Endothelial cell (in vitro differentiated cells): ENCODE results near the gene HDAC11. TPM values are rescaled to one million over a fixed set of nuclear protein-coding genes. Genes with fewer than 3 reads are reported as not detected.

Experiments used
- DNase-seq: peaks from one replicate; pipeline ENCODE4 v3.0.0; 2021; ENCODE audit warnings: low spot score
- H3K27ac Mint-ChIP-seq: one replicate; pipeline ENCODE4 v1.8.0; 2021; ENCODE audit warnings: mixed read lengths, inconsistent platforms; ENCODE audit not compliant: unreplicated experiment
- H3K27me3 Mint-ChIP-seq: one replicate; pipeline ENCODE4 v1.8.0; 2021; ENCODE audit warnings: mild to moderate bottlenecking, moderate library complexity, mixed read lengths, inconsistent platforms; ENCODE audit not compliant: unreplicated experiment
- H3K36me3 Mint-ChIP-seq: one replicate; pipeline ENCODE4 v1.8.0; 2021; ENCODE audit warnings: mild to moderate bottlenecking, low read depth, mixed read lengths, inconsistent platforms; ENCODE audit not compliant: unreplicated experiment
- H3K4me1 Mint-ChIP-seq: one replicate; pipeline ENCODE4 v1.8.0; 2021; ENCODE audit warnings: mild to moderate bottlenecking, mixed read lengths, inconsistent platforms; ENCODE audit not compliant: unreplicated experiment
- H3K4me3 Mint-ChIP-seq: one replicate; pipeline ENCODE4 v1.8.0; 2021; ENCODE audit warnings: mild to moderate bottlenecking, mixed read lengths, inconsistent platforms; ENCODE audit not compliant: unreplicated experiment
- H3K9me3 Mint-ChIP-seq: one replicate; pipeline ENCODE4 v1.8.0; 2021; ENCODE audit warnings: mixed read lengths, inconsistent platforms; ENCODE audit not compliant: unreplicated experiment
- CTCF ChIP-seq: fragments of 200-600 bp; sonication (generic); IDR thresholded peaks from one replicate; pipeline ENCODE4 v1.5.0; 2021; ENCODE audit warnings: antibody characterized with exemption; ENCODE audit not compliant: unreplicated experiment
- total RNA-seq: library from RNA; stranded (reverse); fragmentation: NEBNext Ultra II Directional; extraction: Animal tissue kit (Norgen Biotek cat#: 25700); gene quantifications from one replicate; pipeline ENCODE4 v1.2.1, GENCODE V29; 2021; ENCODE audit not compliant: unreplicated experiment

HDAC11 gene
- total RNA-seq, 1 donor from 2014 or later: 14.8 TPM

GRCh38 chr3:13513051-13513912, 33.2 kb downstream of the HDAC11 start:
- Mint-ChIP-seq H3K9me3 (no peaks in the 10 kb centered on the region), H3K27me3 (peaks cover 10% of the 10 kb centered on the region), H3K27ac (no peak overlapping the region), H3K36me3 (no peaks in the 10 kb centered on the region), H3K4me1 (no peaks in the 10 kb centered on the region), H3K4me3 (no peak overlapping the region)
- no peak for TF ChIP-seq CTCF
- no peak for DNase-seq

- Mint-ChIP-seq H3K4me1 (no peaks in the 10 kb centered on the region), H3K27ac (no peak overlapping the region), H3K4me3 (no peak overlapping the region), H3K9me3 (no peaks in the 10 kb centered on the region), H3K27me3 (peaks cover 9% of the 10 kb centered on the region), H3K36me3 (no peaks in the 10 kb centered on the region)
- no peak for TF ChIP-seq CTCF
- no peak for DNase-seq
These were observed 33.9 kb downstream of the HDAC11 start for GRCh38 chr3:13513913-13514517.

GRCh38 chr3:13514639-13515435, 34.7 kb downstream of the HDAC11 start:
- no peak overlapping the region for H3K27ac Mint-ChIP-seq
- peaks cover 9% of the 10 kb centered on the region for H3K27me3 Mint-ChIP-seq
- no peaks in the 10 kb centered on the region for H3K4me1 Mint-ChIP-seq
- DNase-seq: no peak
- no peaks in the 10 kb centered on the region for H3K9me3 Mint-ChIP-seq
- no peak for TF ChIP-seq CTCF
- H3K4me3 Mint-ChIP-seq: no peak overlapping the region
- H3K36me3 Mint-ChIP-seq: no peaks in the 10 kb centered on the region

GRCh38 chr3:13515786-13516759, 36.0 kb downstream of the HDAC11 start:
- H3K36me3 Mint-ChIP-seq: no peaks in the 10 kb centered on the region
- H3K4me3 Mint-ChIP-seq: no peak overlapping the region
- no peak overlapping the region for H3K27ac Mint-ChIP-seq
- no peaks in the 10 kb centered on the region for H3K4me1 Mint-ChIP-seq
- no peak for TF ChIP-seq CTCF
- H3K9me3 Mint-ChIP-seq: no peaks in the 10 kb centered on the region
- no peak for DNase-seq
- H3K27me3 Mint-ChIP-seq: peaks cover 6% of the 10 kb centered on the region
